HG02642 (cell line): ENCODE measurements around the gene MPIG6B.

Experiments used
- ATAC-seq: cut with Tn5 transposase; IDR thresholded peaks from one replicate; pipeline ENCODE4 v1.9.1; 2021; ENCODE audit warnings: mild to moderate bottlenecking; ENCODE audit not compliant: unreplicated experiment, poor library complexity

The MPIG6B gene, protein sequence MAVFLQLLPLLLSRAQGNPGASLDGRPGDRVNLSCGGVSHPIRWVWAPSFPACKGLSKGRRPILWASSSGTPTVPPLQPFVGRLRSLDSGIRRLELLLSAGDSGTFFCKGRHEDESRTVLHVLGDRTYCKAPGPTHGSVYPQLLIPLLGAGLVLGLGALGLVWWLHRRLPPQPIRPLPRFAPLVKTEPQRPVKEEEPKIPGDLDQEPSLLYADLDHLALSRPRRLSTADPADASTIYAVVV

DNA sequence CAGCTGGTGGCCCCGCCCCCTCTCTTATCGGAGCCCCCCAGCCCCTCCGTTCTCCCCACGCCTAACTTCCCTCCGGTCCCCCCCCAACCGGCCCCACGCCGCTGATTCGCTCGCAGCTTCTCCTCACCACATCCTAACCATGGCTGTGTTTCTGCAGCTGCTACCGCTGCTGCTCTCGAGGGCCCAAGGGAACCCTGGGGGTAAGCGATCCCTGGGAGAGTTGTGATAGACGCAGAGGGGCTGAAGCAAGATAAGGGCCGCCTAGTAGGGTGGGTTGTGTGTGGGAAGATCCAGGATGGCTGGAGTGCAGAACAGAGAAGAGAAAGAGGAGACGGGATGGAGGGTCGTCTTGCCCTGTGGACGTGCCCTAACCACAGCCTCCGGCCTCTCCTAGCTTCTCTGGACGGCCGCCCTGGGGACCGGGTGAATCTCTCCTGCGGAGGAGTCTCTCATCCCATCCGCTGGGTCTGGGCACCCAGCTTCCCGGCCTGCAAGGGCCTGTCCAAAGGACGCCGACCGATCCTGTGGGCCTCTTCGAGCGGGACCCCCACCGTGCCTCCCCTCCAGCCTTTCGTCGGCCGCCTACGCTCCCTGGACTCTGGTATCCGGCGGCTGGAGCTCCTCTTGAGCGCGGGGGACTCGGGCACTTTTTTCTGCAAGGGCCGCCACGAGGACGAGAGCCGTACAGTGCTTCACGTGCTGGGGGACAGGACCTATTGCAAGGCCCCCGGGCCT is at the start of gene MPIG6B:
TSS of gene MPIG6B (plus strand) at position 129 of the 735 bp plus-strand sequence. CDS start at position 140, 11 bp downstream.
- no peak for ATAC-seq

DNA sequence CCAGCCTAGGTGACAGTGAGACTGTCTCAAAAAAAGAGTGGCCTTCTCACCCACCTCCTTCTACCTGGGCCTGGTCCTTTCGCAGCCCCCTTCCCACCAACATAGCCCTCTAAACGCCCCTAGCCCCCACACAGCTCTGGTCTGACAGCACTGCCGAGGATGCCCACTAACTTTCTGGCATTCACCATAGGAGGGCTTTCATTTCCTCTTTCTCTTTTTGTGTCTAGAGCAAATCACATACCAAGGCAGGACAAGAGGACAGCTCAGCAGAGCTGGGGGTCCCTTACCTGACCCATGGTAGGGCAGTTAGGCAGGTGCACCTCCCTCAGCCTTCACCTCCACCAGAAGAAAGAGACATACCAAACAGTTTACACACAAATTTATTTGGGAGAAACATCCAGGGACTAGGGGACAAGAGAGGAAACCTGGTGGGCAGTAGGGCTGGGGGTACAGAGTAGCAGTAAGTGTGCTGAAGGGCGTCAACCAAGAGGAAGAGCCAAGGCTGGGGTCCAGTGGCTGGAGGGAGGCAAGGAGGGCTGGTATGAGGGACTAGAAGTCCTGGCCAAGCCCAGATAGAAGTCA is 46.8 kb upstream of the MPIG6B start:
- no peak for ATAC-seq

DNA sequence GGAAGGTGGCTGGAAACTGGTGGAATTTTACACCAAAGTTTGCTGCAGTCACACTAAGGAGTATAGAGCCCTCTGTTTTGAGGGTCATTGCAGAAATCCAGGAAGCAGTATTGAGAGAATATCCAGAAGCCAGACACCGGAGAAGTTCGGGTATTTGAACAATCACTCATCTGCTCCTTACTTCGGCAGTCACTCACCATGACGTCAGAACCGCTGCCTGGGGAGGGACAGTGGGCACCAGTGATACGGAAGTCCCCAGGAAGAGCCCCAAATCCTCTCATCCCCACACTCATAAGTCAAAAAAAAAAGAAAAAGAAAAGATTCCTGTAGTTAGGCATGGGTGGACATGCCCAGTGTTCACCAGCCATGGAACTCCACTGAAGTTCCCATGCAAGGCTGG is 46.3 kb upstream of the MPIG6B start:
- no peak for ATAC-seq

DNA sequence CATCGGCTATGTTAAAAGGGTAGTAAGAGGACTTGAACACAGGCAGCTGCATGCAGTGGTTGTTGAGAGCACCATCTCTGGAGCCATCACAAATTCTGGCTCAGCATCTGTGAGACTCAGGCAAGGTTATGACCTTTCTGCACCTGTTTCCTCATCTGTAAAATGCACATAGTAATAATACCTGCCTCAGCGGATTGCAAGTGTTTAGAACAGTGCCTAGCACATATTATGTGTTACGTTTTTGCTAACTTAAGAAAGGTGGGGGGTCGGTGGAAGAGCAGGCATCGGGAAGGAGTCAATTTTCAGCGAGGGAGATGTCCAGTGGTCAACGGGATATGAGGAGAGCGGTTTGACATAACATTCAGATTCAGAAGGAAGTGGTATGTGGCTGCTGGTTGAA is 45.2 kb upstream of the MPIG6B start:
- ATAC-seq, result no peak

DNA sequence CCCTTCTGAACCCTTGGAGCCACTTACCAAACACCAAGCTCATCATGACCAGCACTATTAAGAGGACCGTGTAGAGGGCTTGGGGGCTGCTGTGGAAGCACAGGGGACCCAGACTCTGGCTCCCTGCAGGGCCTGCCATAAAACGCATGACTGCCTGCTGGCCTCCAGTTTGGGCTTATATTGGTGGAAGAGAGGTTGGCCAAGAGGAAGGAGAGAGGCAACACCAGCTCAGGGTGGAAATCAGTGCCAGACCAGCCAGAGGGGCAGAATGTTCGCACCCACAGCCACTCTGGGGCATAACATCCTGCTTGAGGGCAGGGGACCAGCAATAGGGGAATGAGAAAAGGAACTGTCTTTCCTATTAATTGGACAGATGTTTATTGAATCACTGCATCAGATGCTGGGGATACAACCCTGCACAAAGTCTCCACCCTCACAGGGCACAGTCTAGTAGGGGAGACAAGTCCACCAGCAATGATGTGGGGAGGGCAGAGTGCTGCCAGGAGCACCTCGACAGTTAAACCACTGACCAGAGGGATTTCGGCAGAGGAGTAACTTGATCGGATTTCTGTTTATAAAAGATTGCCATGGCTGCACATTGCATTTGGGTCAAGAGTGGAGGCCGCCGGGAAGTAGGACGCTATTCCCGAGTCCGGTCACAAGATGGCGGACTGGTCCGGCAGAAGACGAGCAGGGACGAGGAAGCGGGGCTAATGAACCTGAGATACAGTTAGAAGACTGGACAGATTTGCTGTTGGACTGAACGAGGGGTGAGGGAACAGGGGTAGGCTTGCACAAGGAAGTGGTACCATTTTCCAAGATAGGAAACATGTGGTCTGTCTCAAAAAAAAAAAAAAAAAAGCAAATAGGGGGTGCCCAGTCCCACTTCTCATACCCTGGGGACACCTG is 42.7 kb upstream of the MPIG6B start, which contains the start of gene LY6G5C:
TSS of gene LY6G5C (minus strand) at position 842 of the 909 bp plus-strand sequence. CDS start at position 148, 694 bp downstream.
- ATAC-seq, result peak; percentile 53

DNA sequence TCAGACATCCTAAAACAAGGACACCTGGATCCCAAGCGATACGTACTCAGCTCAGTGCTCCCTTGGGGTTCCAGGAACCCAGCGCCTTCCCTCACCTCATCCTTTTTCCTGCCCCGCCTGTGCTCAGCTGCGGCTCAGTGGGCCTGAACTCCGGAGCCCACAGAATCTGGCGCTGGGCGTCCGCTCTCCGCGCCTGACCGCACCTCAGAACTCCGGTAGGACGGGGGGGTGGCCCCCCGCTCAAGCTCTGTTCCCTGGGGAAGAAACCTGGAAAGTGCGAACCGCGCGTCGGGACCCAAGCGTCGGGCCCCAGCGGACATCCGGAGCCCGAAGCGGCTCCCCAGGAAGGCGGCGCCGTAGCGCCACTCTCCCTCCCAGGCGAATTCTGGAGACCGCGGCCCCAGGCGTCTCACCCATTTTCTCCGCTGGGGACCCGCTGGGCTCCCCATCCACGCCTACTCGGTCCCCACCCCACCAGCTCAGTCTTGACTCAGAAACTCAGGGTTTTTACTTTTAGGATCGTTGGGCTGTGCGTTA is 42.0 kb upstream of the MPIG6B start:
- peak; percentile 33 for ATAC-seq

DNA sequence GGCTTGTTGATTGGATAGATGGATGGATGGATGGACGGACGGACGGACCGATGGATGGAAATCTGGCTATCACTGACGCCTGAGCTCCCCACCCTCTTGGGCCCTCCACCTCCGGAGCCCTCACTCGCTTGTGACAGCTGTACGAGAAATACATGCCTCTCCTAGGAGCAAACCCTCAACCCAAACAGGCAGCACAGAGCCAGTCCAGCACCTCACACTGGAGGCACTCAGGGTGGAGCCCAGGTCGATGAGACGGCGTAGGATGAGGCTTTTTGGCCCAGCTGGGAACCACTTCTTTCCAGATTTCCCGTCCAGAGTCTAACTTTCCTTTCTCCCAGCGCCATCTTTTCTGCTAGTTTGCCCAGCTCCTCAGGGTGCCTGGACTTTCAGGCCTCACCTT is 39.6 kb upstream of the MPIG6B start:
- no peak for ATAC-seq

DNA sequence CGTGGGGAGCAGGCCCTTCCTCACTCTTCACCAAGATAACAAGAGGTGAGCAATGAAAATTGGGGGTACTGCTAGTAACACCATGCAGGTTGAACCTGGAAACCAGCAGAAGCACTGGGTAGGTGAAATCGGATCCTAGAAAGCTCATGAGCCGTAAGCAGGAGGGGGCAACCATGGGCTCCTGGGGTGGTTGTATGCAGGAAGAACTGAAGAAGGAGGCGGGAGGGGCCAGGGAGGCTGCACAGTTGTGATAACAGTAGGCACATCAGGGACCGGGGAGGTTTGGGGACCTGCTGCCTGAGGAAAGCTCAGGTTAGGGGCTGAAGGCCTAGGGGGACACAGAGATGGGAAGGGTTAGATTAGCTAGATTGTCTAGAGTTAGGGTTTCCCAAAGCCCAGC is 36.7 kb upstream of the MPIG6B start:
- no peak for ATAC-seq

DNA sequence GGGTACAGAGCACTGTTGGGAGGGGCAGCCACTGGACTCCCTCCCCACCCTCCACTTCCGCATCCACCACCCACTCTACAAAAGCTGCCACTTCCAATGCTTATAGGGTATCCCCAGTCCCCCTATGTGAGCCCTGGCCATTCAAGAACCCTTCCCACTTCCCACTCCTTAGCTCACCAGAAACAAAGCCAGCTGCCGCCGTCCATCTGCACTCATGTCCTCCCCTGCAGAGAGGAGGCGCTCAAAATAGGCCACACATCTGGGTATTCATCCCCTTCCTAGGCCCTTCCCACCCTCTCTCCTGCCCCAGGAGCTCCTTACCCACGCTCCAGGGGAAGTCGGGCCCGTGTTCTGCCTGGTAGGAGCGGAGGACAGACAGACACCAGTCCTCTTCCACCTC is 35.9 kb upstream of the MPIG6B start:
- ATAC-seq, result no peak

DNA sequence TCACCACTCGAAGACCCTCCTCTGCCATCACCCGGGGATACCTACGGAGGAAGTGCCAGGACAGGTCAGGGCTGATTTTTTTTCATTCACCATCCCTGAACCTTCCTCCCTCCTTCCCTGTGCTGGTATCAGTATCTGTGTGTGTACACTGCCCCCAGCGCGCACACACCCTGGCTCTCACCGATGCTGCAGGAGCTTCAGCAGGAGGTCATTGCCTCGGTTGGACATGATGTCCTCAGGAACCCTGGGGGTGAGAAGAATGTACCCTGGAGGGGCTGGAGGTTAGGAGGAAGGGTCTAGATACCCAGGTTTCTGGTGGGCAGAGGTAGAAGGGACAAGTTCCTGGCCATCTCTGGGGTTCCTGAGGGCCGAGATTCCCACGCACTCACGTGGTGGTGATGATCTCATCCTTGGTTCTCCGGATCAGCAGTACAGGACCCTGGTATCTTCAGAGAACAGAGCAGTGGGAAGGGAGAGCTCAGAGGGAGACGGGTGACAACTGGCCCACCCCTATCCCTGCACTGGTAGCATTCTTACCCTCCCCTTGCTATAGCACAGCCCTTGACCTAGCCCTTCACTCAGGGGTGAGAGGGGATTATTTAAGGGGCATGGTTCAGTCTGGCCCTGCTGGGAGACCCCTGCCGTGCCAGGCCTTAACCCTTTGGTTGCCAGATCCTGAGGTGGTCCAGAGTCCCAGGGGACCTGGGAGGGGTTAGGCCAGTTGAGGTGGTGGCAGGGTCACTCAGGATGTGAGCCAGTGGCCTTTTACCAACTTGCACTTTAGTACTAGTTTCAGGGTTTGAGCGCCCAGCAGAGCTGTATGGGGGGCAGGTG is 35.1 kb upstream of the MPIG6B start:
- no peak for ATAC-seq

DNA sequence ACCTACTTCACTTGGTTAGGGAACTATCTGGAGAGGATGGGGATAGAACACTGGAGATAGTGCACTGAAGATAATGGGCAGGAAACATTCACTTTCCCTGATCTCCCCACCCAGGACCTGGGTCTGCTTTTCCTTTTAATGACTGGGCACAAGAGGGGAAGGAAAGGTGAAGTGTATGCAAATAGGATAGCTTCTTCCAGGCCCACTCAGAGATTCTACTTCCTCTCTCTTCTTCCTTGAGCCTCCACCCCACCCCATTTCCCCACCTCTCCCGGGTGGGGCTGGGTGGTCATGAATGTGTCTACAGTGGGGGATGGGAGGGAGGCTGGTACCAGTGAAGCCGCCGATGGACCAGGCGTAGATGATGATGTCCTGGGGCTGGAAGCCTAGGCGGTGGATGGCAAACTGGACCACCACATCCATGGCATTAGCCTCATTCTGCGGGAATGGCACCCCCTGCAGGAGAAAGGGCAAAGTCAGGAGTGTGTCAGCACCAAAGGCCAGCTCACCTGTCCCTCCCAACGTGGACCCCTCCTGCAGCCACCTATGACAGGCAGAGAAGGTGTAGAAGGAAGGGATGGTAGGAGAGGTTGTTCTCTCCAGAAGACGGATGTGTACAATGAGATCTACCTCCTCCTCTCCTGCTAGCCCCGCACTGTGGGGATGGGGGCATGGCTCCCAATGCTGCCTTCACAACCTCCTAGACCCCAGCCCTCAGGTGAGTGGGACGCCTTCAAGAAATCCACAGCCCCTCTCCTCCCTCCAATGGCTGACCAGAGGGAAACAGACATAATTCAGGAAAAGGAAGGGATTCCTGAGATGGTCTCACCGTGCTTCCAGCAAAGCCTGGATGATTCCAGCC is 33.7 kb upstream of the MPIG6B start:
- no peak for ATAC-seq

DNA sequence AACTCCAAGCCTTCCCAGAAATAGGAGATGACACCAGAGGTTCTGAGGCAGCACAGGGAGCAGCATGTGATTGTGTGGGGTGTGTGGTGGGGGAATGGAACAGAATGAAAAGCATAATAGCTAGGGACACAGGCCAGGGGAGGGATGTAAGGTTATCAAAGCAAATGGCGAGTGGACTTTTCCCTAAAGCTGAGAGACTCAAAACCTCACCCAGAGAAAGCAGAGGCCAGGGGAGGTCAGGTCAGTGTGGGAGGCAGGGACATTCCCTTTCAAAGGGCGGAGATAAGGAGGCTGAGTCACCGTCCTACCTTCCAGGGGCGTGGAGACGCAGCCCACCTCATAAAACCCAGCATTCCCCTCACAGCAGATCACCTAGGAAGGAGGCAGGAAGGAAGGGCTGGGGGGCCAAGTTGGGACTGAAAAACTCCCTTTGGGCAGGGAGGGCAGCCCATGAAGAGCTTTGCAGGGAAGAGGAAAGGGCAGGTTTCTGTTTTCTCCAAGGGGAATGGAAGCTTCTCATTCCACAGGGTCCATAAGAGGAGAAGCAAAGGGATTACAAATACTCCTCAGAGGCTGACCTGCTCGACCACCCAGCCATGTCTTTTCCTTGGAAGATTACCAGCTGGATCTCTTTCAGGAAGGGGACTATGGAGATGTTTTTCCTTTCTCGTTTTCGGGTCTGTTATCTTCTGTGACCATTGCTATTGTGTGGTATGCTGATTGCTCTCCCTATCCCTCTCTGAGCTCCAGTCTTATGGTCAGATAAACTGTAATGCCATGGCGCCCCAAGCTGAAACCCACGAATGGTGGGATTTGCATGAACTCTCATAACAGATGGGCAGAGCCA is 32.7 kb upstream of the MPIG6B start:
- no peak for ATAC-seq

DNA sequence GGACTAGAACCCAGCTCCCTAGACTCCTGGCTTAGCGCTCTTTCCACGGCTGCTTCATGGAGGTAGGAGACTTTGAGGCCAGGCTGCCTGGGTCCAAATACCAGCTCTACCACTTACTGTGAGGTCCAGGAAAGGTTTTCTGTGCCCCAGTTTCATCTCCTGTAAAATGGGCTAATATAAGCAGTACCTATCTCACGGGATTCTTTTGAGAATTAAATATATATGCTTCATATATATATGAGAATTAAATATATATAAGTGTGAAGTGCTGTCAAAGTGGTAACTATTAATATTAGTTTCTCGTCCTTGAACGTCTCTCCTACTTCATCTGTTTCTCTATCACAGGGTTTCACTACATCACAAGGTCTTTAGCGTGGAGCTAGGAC is 32.1 kb upstream of the MPIG6B start:
- ATAC-seq, result no peak

DNA sequence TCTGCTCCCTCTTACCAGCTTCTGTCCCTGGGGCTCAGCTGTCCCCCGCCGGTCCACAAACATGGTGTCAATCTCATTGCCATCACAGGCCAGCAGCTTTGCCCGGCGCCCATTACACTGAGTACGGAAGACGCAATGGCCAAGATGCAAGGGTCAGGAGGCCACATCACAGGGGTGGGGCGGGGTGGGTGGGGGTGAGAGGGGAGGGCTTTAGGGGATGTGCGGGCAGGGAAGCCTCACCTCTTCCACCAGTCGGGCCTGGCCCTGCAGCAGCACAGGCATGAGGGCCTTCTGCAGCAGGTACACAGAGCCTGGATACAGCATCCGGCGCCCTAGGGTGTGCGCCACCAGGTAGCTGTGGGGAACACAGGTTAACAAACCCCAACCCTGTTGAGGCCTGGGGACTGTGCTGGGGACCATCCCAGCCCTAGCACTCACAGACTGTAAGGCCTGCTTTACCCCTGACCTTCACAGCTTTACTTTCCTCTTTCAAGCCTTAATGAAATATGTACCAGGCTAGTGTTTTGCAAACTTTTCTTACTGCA is 31.5 kb upstream of the MPIG6B start:
- no peak for ATAC-seq

DNA sequence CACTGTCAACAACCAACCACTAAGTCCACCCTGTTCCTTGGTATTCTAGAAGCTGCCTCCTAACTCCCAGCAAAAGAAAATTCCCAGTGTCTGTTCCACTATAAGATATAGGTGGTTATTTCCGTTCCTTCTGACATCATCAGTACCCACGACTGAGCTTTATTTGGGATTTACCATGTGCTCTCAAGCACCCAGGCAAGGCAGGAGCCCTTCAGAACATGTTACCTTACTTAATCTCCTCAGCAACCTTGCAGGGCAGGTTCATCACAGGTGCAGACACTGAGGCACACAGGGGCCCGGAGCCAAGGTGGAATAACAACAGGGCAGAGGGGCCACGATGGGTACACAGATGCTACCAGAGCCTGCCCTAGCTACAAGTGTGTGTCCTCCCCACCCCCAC is 30.8 kb upstream of the MPIG6B start:
- no peak for ATAC-seq

DNA sequence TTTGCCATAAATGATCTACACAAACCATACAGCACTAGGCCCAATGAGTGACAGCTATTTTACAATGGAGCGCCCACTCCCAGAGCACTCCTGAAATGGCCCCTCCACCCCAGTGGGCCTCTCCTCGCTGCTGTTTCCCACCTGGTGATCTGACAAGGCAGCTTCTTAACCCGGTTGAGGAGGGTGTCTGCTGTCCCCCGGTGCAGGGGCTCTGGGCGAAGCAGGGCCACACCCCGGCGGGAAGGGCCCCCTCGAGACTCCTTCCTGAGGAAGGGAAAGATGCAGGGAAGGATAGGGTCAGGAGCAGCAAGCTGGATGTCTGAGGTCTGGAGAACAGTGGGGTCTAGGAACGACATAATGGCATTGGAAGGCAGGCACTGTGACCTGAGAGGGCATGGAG is 30.3 kb upstream of the MPIG6B start:
- no peak for ATAC-seq

DNA sequence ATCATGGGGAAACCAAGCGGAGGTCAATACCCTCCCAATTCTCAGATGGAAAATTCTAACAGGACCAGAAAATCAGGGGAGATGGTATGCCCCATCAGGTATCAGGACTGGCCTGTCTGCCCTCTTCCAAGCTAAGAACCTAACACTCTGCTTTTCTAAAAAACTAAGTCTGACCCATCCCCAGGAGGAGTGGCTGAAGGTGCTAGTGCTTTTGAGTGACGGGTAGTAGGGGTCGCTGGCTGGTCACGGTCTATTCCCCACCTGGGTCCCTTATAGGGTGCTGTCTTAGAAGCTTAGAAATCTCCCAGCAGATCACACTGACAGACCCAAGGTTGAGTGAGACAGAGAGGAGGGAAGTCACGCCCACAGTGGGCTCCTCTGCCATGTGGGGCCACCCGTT is 29.6 kb upstream of the MPIG6B start:
- ATAC-seq, result no peak
